Stomach smooth muscle (tissue), 2 donors: ENCODE data around the gene PDLIM7.

Experiments
- H3K27ac ChIP-seq: one replicate; pipeline ENCODE4 v1.7.0; 2013; ENCODE audit warnings: mild to moderate bottlenecking, low read length, inconsistent platforms
- H3K27me3 ChIP-seq, 2 donors: one replicate each; pipeline ENCODE4 v1.7.0; 2013; ENCODE audit warnings: low read length in 2 of 2; ENCODE audit not compliant: insufficient read depth in 2 of 2, control insufficient read depth in 1 of 2
- H3K36me3 ChIP-seq, 2 donors: one replicate each; pipeline ENCODE4 v1.7.0; 2013; ENCODE audit warnings: low read length in 2 of 2; ENCODE audit not compliant: control insufficient read depth in 2 of 2, insufficient read depth in 2 of 2
- H3K4me1 ChIP-seq: one replicate; pipeline ENCODE4 v1.7.0; 2013; ENCODE audit warnings: low read length; ENCODE audit not compliant: control insufficient read depth, insufficient read depth
- H3K4me3 ChIP-seq, 2 donors: one replicate each; pipeline ENCODE4 v1.7.0; 2013; ENCODE audit warnings: low read length in 2 of 2
- H3K9ac ChIP-seq, 2 donors: one replicate each; pipeline ENCODE4 v1.7.0; 2013; ENCODE audit warnings: low read length in 2 of 2, mild to moderate bottlenecking in 1 of 2
- H3K9me3 ChIP-seq, 2 donors: one replicate each; pipeline ENCODE4 v1.7.0; 2013; ENCODE audit warnings: low read length in 2 of 2; ENCODE audit not compliant: control insufficient read depth in 2 of 2
- donor health status: healthy.
- donor health status: Pancreatic carcinoma.

The PDLIM7 gene, protein sequence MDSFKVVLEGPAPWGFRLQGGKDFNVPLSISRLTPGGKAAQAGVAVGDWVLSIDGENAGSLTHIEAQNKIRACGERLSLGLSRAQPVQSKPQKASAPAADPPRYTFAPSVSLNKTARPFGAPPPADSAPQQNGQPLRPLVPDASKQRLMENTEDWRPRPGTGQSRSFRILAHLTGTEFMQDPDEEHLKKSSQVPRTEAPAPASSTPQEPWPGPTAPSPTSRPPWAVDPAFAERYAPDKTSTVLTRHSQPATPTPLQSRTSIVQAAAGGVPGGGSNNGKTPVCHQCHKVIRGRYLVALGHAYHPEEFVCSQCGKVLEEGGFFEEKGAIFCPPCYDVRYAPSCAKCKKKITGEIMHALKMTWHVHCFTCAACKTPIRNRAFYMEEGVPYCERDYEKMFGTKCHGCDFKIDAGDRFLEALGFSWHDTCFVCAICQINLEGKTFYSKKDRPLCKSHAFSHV

DNA sequence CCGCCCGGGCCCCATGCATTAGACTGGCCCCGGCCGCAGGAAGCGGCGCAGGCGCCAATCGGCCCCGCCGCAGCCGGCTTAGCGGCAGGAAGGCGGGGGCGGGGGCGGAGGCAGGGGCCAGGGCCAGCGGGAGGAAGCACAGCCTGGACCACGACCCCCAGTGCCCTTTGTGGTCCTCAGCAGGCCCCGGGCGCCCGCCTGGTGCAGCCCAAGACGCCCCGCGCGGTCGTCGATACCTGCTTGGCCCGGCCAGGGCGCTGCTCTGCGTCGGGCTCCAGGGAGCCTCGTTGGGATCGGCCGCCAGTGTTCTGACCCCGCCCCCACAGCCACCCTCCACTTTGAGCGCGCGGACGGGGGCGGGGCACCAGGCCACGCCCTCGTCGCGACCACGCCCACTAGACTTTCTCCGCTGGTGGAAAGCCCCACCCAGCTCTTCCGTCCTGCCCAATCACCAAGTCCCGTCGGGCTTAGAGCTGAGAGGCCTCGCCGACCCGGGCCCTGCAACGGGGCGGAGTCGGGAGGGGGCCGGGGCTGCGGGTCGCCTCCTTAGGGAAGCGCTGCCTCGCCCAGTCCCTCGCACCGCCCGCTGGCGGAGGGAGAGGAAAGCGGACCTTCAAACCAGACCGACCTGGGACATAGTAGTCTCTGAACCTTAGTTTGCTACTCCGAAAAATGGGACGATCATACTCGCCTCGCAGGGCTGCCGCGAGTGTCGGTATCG is at the start of gene PDLIM7:
Gene PDLIM7, minus strand, starts transcription at position 313 of the 721 bp plus-strand sequence. CDS start 1,092 bp downstream, outside the sequence.
- H3K36me3 ChIP-seq, result peaks cover 10% of the 10 kb centered on the region in 2 donors
- peak within 1 kb of the TSS; percentile 100 for H3K27ac ChIP-seq
- H3K4me3 ChIP-seq, result peak within 1 kb of the TSS; percentile 82 to 85
- H3K4me1 ChIP-seq, result peaks cover 63% of the 10 kb centered on the region
- H3K9ac ChIP-seq, result peak within 1 kb of the TSS; percentile 90 to 97
- H3K9me3 ChIP-seq, result no peaks in the 10 kb centered on the region
- no peaks in the 10 kb centered on the region for H3K27me3 ChIP-seq

DNA sequence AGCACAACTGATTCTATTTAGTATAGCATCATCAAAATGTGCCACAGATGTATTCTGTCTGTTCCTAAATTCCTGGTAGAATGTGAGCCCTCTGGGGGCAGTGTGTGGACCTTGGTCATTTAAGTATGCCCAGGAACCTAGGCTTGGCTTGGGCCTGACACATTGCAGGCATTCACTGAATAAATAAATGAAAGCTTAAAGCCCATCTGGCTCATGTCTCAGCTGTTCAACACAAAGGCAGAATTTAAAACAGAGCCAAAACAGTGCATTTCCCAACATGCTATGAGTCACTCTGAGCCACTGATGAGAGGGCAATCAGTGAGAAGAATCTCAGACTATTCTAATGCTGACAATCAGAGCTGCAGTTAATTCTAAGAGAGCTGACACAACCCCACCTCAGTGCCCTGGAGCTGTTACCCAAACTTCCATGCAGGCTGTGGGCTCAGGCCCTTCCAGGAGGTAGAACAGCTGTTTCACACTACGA is 48.9 kb upstream of the PDLIM7 start:
- peaks cover 28% of the 10 kb centered on the region for H3K4me1 ChIP-seq

DNA sequence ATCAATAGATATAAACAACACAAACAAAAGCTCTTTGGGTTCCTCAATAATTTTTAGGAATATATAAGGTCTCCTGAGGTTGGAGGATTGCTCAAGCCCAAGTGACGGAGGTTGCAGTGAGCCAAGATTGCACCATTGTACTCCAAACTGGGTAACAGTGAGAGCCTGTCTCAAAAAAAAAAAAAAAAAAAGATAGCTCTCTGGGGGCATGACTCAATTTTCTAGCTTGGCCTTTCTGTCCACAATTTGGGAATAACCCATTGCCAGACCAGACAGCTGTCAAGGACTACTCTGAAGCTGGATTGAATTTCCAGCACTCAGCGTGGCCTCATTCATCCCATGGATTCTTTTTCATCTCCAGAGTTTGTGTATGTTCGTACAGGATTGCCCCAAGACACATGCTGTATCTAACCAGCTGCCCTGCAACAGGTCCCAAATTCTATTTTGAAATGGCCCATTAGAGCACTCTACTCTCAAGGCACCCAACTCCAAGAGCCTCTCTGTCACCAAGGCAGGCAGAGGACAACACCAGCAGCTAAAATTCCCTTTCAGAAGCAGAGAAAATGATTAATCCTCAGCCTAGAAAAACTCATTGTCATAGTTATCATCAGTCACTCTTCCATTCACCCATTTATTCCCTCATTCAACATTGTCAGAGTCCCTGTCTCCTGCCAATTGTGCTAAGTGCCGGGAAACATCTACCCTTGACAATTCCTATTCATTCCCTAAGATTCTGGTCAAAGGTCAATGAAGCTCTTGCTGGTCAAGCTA is 48.3 kb upstream of the PDLIM7 start:
- H3K9me3 ChIP-seq, result no peaks in the 10 kb centered on the region
- H3K9ac ChIP-seq, result no peak overlapping the region
- peaks cover 0 to 6% of the 10 kb centered on the region in 2 donors for H3K36me3 ChIP-seq
- H3K4me1 ChIP-seq, result peaks cover 28% of the 10 kb centered on the region
- peak overlapping the region; percentile 12 to 30 for H3K4me3 ChIP-seq
- H3K27me3 ChIP-seq, result no peaks in the 10 kb centered on the region
- peak overlapping the region; percentile 74 for H3K27ac ChIP-seq

More for the DNA sequence above, 48.9 kb upstream of the PDLIM7 start:
- H3K27me3 ChIP-seq, result no peaks in the 10 kb centered on the region
- H3K27ac ChIP-seq, result peak overlapping the region; percentile 74
- peak overlapping the region; percentile 12 to 47 for H3K4me3 ChIP-seq
- H3K36me3 ChIP-seq, result peaks cover 0 to 7% of the 10 kb centered on the region in 2 donors
- peak overlapping the region in 1 of 2 donors; percentile 36 for H3K9ac ChIP-seq
- H3K9me3 ChIP-seq, result no peaks in the 10 kb centered on the region

DNA sequence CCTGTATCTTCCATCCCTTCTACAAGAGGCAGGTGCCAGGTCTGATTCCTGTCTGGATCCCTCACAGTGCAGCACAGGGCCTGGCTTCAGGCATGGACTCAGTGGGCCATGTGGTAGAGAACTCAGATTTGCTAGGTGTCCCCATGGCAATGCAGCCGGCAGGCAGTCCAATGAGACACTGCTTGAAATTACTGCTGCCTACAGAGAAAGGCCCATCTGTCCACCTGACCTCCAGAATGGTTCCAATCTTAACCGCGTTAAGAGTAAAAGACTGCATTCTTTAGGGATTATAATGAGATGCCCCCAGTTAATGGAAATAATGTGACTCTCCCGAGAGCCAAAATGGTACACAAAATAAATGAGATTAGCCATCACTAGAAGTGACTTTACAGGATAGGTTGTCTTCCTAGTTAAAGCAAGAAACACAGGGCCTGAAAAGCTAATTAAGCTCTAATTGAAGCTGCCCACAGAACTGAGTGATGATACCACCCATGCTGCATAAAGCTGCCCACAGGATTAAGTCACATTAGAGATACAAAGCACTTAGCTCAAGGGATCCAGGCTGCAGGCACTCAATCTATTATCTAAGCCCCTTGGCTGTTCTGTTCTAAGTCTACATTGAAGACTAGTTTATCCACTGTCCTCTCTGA is 45.5 kb upstream of the PDLIM7 start:
- H3K9ac ChIP-seq, result no peak overlapping the region
- H3K27ac ChIP-seq, result no peak overlapping the region
- no peak overlapping the region for H3K4me3 ChIP-seq
- peaks cover 4 to 11% of the 10 kb centered on the region in 2 donors for H3K36me3 ChIP-seq
- no peaks in the 10 kb centered on the region for H3K27me3 ChIP-seq
- peaks cover 37% of the 10 kb centered on the region for H3K4me1 ChIP-seq
- H3K9me3 ChIP-seq, result no peaks in the 10 kb centered on the region

DNA sequence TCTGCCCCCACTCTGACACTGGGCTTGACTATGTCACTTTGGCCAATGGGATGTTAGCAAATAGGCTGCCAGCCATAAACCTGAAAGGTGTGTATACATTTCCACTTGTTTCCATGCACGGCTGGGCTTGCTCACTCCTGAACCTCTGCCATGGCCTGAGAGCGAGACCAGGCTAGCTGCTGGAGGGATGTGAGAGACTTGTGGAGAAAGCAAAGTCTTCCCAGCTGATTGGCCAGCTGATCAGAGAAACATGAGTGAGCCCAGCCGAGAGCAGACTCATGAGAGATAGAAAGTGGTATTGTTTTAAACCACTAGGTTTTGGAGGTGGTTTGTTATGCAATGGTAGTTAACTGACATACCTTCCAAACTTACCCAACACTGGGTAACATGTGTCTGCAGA is 43.0 kb upstream of the PDLIM7 start:
- H3K27ac ChIP-seq, result no peak overlapping the region
- H3K9ac ChIP-seq, result no peak overlapping the region
- H3K4me1 ChIP-seq, result peaks cover 45% of the 10 kb centered on the region
- H3K4me3 ChIP-seq, result no peak overlapping the region
- H3K36me3 ChIP-seq, result peaks cover 12 to 15% of the 10 kb centered on the region in 2 donors
- H3K27me3 ChIP-seq, result no peaks in the 10 kb centered on the region
- H3K9me3 ChIP-seq, result no peaks in the 10 kb centered on the region

DNA sequence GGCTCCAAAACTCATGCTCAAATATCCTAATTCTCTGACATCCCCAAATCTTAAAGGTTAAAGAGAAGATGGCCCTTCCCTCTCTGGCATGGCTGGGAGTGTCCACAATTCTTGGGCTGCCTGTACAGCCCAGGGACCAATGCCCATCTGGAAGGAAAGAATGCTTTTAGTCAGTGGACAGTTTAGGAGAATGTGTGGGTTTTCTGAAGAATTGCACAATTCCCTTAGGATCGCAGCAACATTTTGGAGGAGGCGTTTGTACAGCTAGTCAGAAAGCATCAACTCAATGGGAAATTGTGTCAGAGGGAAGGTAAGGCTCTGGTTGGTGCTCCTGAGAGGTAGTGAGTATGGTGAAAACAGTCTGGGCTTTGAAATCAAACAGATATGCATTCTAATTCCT is 42.0 kb upstream of the PDLIM7 start:
- Histone ChIP-seq H3K27me3 (no peaks in the 10 kb centered on the region), H3K27ac (no peak overlapping the region), H3K9ac (no peak overlapping the region), H3K4me1 (peaks cover 45% of the 10 kb centered on the region), H3K4me3 (no peak overlapping the region), H3K9me3 (no peaks in the 10 kb centered on the region), H3K36me3 (peaks cover 12 to 18% of the 10 kb centered on the region in 2 donors)

DNA sequence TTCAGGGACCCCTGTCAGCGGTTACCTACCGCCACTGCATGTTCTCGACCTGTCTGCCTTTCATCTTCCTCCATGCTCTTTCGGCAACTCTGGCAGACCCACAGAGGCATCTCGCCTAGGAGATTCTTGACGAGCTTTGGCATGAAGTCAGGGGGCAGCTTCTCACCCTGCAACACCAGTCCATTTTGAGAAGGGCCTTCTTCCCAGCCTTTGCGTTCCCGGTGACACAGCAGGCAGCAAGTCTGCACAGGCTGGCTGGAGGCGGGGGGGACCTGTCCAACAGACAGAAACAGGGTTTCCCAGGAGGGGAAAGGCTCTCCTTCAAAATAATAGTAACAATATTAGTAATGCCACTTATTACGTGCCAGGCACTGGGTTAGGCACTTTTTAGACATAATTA is 41.5 kb upstream of the PDLIM7 start:
- Histone ChIP-seq H3K36me3 (peaks cover 12 to 20% of the 10 kb centered on the region in 2 donors), H3K4me1 (peaks cover 45% of the 10 kb centered on the region)

DNA sequence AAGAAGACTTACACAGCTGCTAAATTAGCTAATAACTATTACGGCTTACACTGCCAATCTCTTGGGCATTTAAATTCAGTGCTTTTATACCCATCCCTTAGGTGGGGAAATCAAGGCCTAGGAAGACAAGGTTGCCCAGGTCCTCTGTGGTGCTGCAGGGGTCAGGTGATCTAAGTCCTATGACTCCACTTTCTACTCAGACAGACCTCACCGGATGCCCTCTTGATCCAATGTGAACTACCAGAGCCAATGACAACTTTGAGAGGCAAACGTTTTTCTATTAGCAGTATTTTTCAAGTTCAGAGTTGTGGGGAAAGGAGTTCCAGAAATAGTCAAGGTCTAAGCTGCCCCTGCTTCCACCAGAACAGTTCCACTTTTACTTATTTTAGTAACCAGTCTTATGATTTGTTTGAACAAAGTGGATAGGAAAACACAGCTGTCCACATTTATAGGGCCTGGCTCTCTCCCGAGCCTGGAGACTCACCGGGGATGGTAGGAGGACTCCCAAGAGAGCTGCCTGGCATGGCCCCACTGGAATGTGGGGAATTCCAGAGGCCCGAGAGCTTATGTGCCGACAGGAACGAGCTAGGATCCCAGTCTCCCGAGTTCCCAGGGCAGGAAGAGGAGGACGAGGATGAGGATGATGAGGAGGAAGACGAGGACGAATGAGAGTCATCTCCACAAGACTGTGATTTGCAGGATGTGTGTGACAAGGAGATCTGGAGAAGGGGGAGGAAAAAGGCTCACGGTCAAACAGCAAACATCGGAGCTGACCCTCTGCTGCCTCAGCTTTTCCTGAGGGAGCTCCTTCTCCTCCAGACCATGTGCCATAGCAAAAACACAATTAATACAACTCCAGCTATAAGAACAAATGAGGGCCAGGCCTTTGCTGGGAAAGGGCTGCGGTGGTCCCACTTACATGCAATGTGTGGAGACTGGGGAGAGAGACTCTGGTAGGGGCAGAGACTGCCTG is 40.3 kb upstream of the PDLIM7 start:
- Histone ChIP-seq H3K27ac (peak overlapping the region; percentile 75), H3K9me3 (no peaks in the 10 kb centered on the region), H3K4me1 (peaks cover 45% of the 10 kb centered on the region), H3K27me3 (no peaks in the 10 kb centered on the region), H3K9ac (peak overlapping the region; percentile 29 to 51), H3K4me3 (peak overlapping the region in 1 of 2 donors; percentile 35), H3K36me3 (peaks cover 12 to 26% of the 10 kb centered on the region in 2 donors)

More for the DNA sequence above, 41.5 kb upstream of the PDLIM7 start:
- no peaks in the 10 kb centered on the region for H3K27me3 ChIP-seq
- peak overlapping the region in 1 of 2 donors; percentile 8 for H3K4me3 ChIP-seq
- no peak overlapping the region for H3K9ac ChIP-seq
- H3K27ac ChIP-seq, result peak overlapping the region; percentile 75
- no peaks in the 10 kb centered on the region for H3K9me3 ChIP-seq

DNA sequence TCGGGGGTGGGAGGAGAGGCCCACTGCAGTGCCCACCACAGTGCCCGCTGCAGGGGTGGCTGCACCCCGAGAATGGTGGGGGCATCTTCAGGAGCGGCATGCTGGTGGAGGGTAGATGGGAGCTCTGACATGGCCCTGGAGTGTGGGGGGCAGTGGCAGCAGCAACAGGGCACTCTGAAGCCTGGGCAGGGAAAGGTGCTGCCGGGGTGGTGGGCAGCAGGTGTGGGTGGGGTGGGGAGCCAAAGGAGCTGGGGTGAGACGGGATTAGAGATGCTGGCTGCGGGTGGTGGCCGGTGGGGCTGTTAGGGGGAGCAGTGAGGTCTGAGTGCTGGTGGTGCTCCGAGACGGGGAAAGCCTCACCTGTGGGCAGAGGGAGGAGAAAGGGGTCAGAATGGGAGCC is 39.0 kb upstream of the PDLIM7 start:
- Histone ChIP-seq H3K27me3 (no peaks in the 10 kb centered on the region), H3K4me1 (peaks cover 45% of the 10 kb centered on the region), H3K27ac (peak overlapping the region; percentile 75), H3K36me3 (peaks cover 21 to 34% of the 10 kb centered on the region in 2 donors), H3K9me3 (no peaks in the 10 kb centered on the region), H3K4me3 (no peak overlapping the region), H3K9ac (no peak overlapping the region)
